NCI-H2196 (cell line): Measurements from ENCODE around the gene OR4L1.
"Not testable (repeated sequence)": the region's sequence is repeated elsewhere in the genome, so short reads cannot be mapped to it uniquely, and the experiment has no call there.

Source experiments
- DNase-seq: peaks from one replicate; lab custom pipeline; 2025; ENCODE audit not compliant: unreplicated experiment; lab: John Stamatoyannopoulos, UW

OR4L1 gene

DNA sequence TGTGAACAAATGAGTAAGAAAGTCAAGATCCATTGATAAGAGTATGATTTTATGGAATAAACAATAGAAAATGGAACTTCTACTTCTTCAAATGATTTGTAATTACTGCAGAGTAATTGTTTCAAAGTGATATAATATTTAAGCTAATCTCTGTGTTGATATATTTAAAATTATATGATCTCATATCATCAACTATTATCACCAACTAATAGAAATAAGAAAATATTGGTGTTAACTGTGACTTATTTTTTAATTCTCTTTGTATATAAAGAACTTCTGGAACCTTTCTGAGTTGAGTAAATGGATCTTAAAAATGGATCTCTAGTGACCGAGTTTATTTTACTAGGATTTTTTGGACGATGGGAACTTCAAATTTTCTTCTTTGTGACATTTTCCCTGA lies at the start of gene OR4L1:
OR4L1 (plus strand) TSS at position 301 of the 400 bp plus-strand sequence; CDS start at position 301, 0 bp downstream.
- no peak for DNase-seq

DNA sequence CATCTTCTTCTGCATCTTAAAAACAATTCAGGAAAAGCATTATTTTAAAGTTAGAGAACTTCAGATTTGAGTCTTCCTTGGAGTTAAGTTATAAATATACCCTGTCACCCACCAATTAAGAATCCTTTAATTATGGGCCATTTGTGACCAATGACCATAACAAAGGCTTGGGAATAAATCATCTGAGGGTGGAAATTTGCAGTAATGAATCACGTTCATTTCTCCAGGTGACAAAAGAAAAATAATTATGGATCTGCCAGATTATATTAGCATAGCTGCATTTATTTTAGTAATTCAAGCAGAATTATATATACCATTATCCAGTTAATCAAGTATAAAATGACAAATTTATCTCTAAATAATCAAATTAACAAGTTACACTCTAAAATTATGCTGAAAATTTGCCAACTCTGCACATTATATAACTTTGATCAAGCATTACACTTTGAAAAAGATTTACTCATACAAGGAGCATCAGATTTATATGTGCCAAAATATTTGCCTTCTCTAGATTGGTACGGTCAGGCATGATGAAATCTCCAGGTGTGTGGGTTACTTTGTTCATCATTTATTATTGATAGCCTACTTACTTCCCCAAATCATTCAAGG lies 40.5 kb upstream of the OR4L1 start, which contains the start of gene OR4K14:
OR4K14 (minus strand) TSS at position 51 of the 609 bp plus-strand sequence. CDS start 4,114 bp downstream, outside the sequence.
- no peak for DNase-seq

GRCh38 chr14:20031058-20031457 lies 28.8 kb upstream of the OR4L1 start:
- no peak for DNase-seq

DNA sequence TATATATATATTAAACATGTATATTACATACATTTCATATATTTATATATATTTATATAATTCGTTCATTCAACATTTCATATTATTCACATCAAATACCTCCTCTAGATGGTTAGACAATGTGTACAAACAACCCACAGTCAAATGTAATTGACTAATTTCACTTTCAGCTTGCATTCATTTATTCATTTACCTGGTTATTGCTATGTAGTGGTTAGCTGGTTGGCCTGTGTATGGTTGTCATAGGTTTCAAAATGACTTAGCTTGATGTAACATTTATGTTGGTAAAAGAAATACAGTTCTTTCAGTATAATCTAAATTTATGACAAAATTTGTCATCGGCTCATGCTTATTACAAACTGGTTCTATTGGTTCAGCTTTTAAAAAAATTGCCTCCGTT lies 24.4 kb upstream of the OR4L1 start:
- no peak for DNase-seq

GRCh38 chr14:20035938-20036337 lies 23.9 kb upstream of the OR4L1 start, which contains the start of gene OR4K13:
TSS of gene OR4K13 (minus strand) at chr14:20036038. CDS start at chr14:20034758, 1,280 bp downstream.
- no peak for DNase-seq

DNA sequence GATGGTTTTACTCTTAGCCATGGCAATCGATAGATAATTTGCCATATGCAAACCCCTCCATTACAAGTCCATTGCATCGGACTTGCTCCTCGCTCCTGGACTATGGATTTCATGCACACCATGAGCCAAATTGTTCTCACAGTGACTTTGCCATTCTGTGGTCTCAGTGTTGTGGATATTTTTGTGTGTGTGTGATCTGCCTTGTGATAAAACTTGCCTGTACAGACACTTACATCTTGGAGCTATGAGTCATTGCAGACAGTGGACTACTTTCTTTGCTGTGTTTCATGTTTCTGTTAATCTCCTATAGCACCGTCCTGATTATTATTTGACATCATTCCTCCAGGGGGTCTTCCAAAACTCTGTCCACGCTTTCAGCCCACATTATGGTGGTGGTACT lies 15.6 kb upstream of the OR4L1 start:
- DNase-seq: no peak

- no peak for DNase-seq
These were observed 11.6 kb upstream of the OR4L1 start for GRCh38 chr14:20048202-20048601.

GRCh38 chr14:20092050-20092449 lies 32.2 kb downstream of the OR4L1 start:
- DNase-seq: no peak

DNA sequence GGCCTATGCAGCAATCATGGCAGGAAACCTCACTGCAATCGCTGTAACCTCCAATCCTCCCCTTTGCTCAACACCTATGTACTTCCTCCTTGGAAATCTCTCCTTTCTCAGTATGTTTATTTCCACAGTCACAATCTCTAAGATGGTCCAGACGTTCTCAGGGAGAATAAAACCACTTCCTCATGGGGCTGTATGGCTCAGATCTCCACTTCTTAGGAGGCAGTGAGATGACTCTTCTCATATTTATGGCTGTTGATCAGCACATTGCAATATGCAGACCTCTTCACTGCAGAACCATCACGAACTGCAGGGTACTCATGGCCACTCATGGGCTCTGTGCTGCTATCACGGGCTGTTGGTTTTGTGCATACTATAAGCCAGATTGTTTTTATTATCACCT lies 33.6 kb downstream of the OR4L1 start:
- DNase-seq: no peak

GRCh38 chr14:20098926-20099770 lies 39.3 kb downstream of the OR4L1 start:
- DNase-seq: not testable (repeated sequence)

GRCh38 chr14:20110438-20110837 lies 50.6 kb downstream of the OR4L1 start, which contains the start of gene OR4K17:
TSS of gene OR4K17 (plus strand) at chr14:20110739. CDS start at chr14:20117500, 6,761 bp downstream.
- no peak for DNase-seq
